SK-N-SH (cell line): Measurements from ENCODE around the gene SCAPER. TPM values are rescaled to one million over a fixed set of nuclear protein-coding genes. Genes with fewer than 3 reads are reported as not detected.

Experiments
- CTCF ChIA-PET: fragments of 300-600, 350-600 bp; formaldehyde crosslinking; extraction: SDS; loops from one replicate; lab custom pipeline; 2021; lab: Yijun Ruan, JAX
- POLR2A ChIA-PET: fragments of 350-600 bp; sonication (Branson Sonifier 250); formaldehyde crosslinking; extraction: SDS; loops from one replicate; lab custom pipeline; 2020; ENCODE audit warnings: antibody characterized with exemption, inconsistent platforms; lab: Yijun Ruan, JAX
- DNase-seq: peaks from one replicate; pipeline ENCODE4 v3.0.0; 2012
- H2AFZ ChIP-seq: fragments of 200-600 bp; sonication (generic); 2 replicates; pipeline ENCODE4 v1.8.1; 2016; ENCODE audit warnings: antibody characterized with exemption, mild to moderate bottlenecking, low read depth
- H3F3A ChIP-seq: fragments of 200-600 bp; sonication (generic); replicated peaks from 2 replicates; pipeline ENCODE3; 2016; ENCODE audit warnings: antibody characterized with exemption, mild to moderate bottlenecking; ENCODE audit not compliant: insufficient read depth
- H3K27ac ChIP-seq, 2 experiments: fragments of 200-500 bp in 1 of 2; fragments of 200-600 bp in 1 of 2; sonication (Bioruptor generic) in 1 of 2; sonication (generic), shearing (Covaris generic) in 1 of 2; 2 replicates each; pipeline versions ENCODE4 v1.5.1 to v1.6.1; 2014 to 2016; ENCODE audit warnings: low read depth in 2 of 2, inconsistent platforms in 1 of 2, low read length in 1 of 2, mild to moderate bottlenecking in 1 of 2, mixed read lengths in 1 of 2
- H3K27me3 ChIP-seq: fragments of 200-600 bp; sonication (generic), shearing (Covaris generic); 2 replicates; pipeline ENCODE4 v1.6.1; 2016; ENCODE audit warnings: mixed run types; ENCODE audit not compliant: insufficient read depth
- H3K36me3 ChIP-seq, 2 experiments: fragments of 200-500 bp in 1 of 2; fragments of 200-600 bp in 1 of 2; sonication (Bioruptor generic) in 1 of 2; sonication (generic) in 1 of 2; replicated peaks in 1 of 2; 2 replicates each; pipeline versions ENCODE3 to v1.5.1; 2014 to 2016; ENCODE audit warnings: low read length in 1 of 2, mild to moderate bottlenecking in 1 of 2; ENCODE audit not compliant: insufficient read depth in 2 of 2, control insufficient read depth in 1 of 2
- H3K4me1 ChIP-seq, 2 experiments: fragments of 200-500 bp in 1 of 2; fragments of 200-600 bp in 1 of 2; sonication (Bioruptor generic) in 1 of 2; sonication (generic), shearing (Covaris generic) in 1 of 2; 2 replicates each; pipeline versions ENCODE4 v1.5.1 to v1.6.1; 2014 to 2016; ENCODE audit warnings: low read depth in 1 of 2, low read length in 1 of 2, mixed run types in 1 of 2; ENCODE audit not compliant: insufficient read depth in 2 of 2, control insufficient read depth in 1 of 2
- H3K4me2 ChIP-seq: fragments of 200-600 bp; sonication (generic), shearing (Covaris generic); 2 replicates; pipeline ENCODE4 v1.6.1; 2017; ENCODE audit warnings: mixed run types
- H3K4me3 ChIP-seq, 2 experiments: fragments of 200-500 bp in 1 of 2; fragments of 200-600 bp in 1 of 2; sonication (Bioruptor generic) in 1 of 2; sonication (generic), shearing (Covaris generic) in 1 of 2; 2 replicates each; pipeline versions ENCODE4 v1.5.1 to v1.8.1; 2014 to 2016; ENCODE audit warnings: low read depth in 2 of 2, inconsistent platforms in 1 of 2, low read length in 1 of 2, mild to moderate bottlenecking in 1 of 2, mixed read lengths in 1 of 2, moderate library complexity in 1 of 2
- H3K79me2 ChIP-seq: fragments of 200-600 bp; sonication (generic); 2 replicates; pipeline ENCODE4 v1.8.1; 2017; ENCODE audit warnings: mild to moderate bottlenecking; ENCODE audit not compliant: insufficient read depth
- H3K9ac ChIP-seq: fragments of 200-600 bp; sonication (generic); 2 replicates; pipeline ENCODE4 v1.6.1; 2017; ENCODE audit warnings: mixed run types
- H3K9me2 ChIP-seq: fragments of 200-600 bp; sonication (generic); 2 replicates; pipeline ENCODE4 v1.6.1; 2017; ENCODE audit warnings: mixed run types
- H3K9me3 ChIP-seq: fragments of 200-600 bp; sonication (generic); 2 replicates; pipeline ENCODE4 v1.6.1; 2017; ENCODE audit warnings: mixed run types, mild to moderate bottlenecking, moderate library complexity
- H4K20me1 ChIP-seq: fragments of 200-600 bp; sonication (generic); 2 replicates; pipeline ENCODE4 v1.6.1; 2017; ENCODE audit warnings: mild to moderate bottlenecking, mixed run types; ENCODE audit not compliant: insufficient read depth
- CTCF ChIP-seq: fragments of 200-600 bp; sonication (generic); IDR thresholded peaks from 2 replicates; pipeline ENCODE4 v1.6.1; 2017; ENCODE audit warnings: antibody characterized with exemption, mild to moderate bottlenecking, moderate library complexity
- EP300 ChIP-seq, 2 experiments: IDR thresholded peaks; 2 replicates each; pipeline versions ENCODE4 v1.4.0 to v1.6.1; 2012; ENCODE audit warnings: borderline replicate concordance in 1 of 2, low read depth in 1 of 2, low read length in 1 of 2
- GABPA ChIP-seq: IDR thresholded peaks from 2 replicates; pipeline ENCODE4 v1.4.0; 2012; ENCODE audit warnings: low read depth, mild to moderate bottlenecking
- MAX ChIP-seq: IDR thresholded peaks from 2 replicates; pipeline ENCODE4 v1.4.0; 2012; ENCODE audit warnings: low read depth
- RCOR1 ChIP-seq: fragments of 150-350 bp; IDR thresholded peaks from 2 replicates; pipeline ENCODE4 v1.6.1; 2017; ENCODE audit warnings: antibody characterized with exemption, low read length
- RFX5 ChIP-seq: IDR thresholded peaks from 2 replicates; pipeline ENCODE4 v1.6.1; 2012; ENCODE audit warnings: mild to moderate bottlenecking, improper control_type of control experiment, low read length
- USF2 ChIP-seq: fragments of 150-350 bp; IDR thresholded peaks from 2 replicates; pipeline ENCODE4 v1.6.1; 2017; ENCODE audit warnings: antibody characterized with exemption, low read length, low read depth, borderline replicate concordance
- WGBS: methylation state at CpG from one replicate; pipeline ENCODE4 v1.1.6; 2017; ENCODE audit warnings: low lambda C conversion rate; 5-methylcytosine and 5-hydroxymethylcytosine counted together
- polyA plus RNA-seq, 3 experiments: library from polyadenylated mRNA; depleted of rRNA; stranded (reverse); fragments of >200 nt; gene quantifications; 2 replicates each; pipeline ENCODE4 v1.2.3, GENCODE V29; 2012

Gene SCAPER
- polyA plus RNA-seq, 1 of the 3 experiments (the other 2 are of a cell fraction): 1.8 TPM

GRCh38 chr15:76376816-76377215 lies 528.3 kb downstream of the SCAPER start:
- WGBS: 87% methylated on average over 8 of the region's 8 CpGs

GRCh38 chr15:76376029-76376428 lies 529.1 kb downstream of the SCAPER start:
- peaks cover 7 to 13% of the 10 kb centered on the region in 2 experiments; a peak in 2 of 4 replicates for H3K4me1 ChIP-seq
- POLR2A ChIA-PET: no interaction called here
- no peaks in the 10 kb centered on the region for H3K36me3 ChIP-seq
- H3F3A ChIP-seq: no peaks in the 10 kb centered on the region
- no peak overlapping the region for H2AFZ ChIP-seq
- CTCF ChIA-PET: interaction anchor here (1.4 kb wide), 1 partner anchor 18 kb away, joined by 3 read pairs; no protein-coding TSS in a partner anchor
- H3K27ac ChIP-seq: no peak overlapping the region
- no peak for DNase-seq
- no peaks in the 10 kb centered on the region for H3K79me2 ChIP-seq
- no peak overlapping the region for H3K4me3 ChIP-seq
- H3K9me3 ChIP-seq: no peaks in the 10 kb centered on the region
- H3K27me3 ChIP-seq: no peaks in the 10 kb centered on the region
- H4K20me1 ChIP-seq: no peaks in the 10 kb centered on the region
- TF ChIP-seq RFX5: no peak
- TF ChIP-seq MAX: no peak
- no peak for TF ChIP-seq CTCF
- WGBS: 89% methylated on average over 3 of the region's 3 CpGs
- H3K9ac ChIP-seq: no peak overlapping the region
- no peak overlapping the region for H3K4me2 ChIP-seq
- no peaks in the 10 kb centered on the region for H3K9me2 ChIP-seq

More at GRCh38 chr15:76376816-76377215, 528.3 kb downstream of the SCAPER start:
- H4K20me1 ChIP-seq: no peaks in the 10 kb centered on the region
- no peak overlapping the region for H3K27ac ChIP-seq
- no peaks in the 10 kb centered on the region for H3K9me3 ChIP-seq
- H3K9me2 ChIP-seq: no peaks in the 10 kb centered on the region
- H3K9ac ChIP-seq: no peak overlapping the region
- no peak overlapping the region for H3K4me2 ChIP-seq
- no peaks in the 10 kb centered on the region for H3K36me3 ChIP-seq
- no peak for DNase-seq
- no peaks in the 10 kb centered on the region for H3K79me2 ChIP-seq
- H3K4me1 ChIP-seq: peaks cover 7 to 13% of the 10 kb centered on the region in 2 experiments; a peak in 2 of 4 replicates
- no peaks in the 10 kb centered on the region for H3K27me3 ChIP-seq
- H2AFZ ChIP-seq: no peak overlapping the region
- TF ChIP-seq EP300 (IDR thresholded peaks at IDR 0.05; ENCODE audit: borderline replicate concordance in 1 of 2, low read depth in 1 of 2, low read length in 1 of 2) (no peak), RFX5 (no peak), USF2 (no peak), RCOR1 (no peak), GABPA (no peak)
- ChIA-PET POLR2A (no interaction called here), CTCF (interaction anchor here (1.4 kb wide), 1 partner anchor 17 kb away, joined by 3 read pairs; no protein-coding TSS in a partner anchor)
- no peaks in the 10 kb centered on the region for H3F3A ChIP-seq
- no peak overlapping the region for H3K4me3 ChIP-seq
